HTERT RPE-1 (cell line): ENCODE results near the gene ARSG.
"Not testable (repeated sequence)": the region's sequence is repeated elsewhere in the genome, so short reads cannot be mapped to it uniquely, and the experiment has no call there.

Experiments
- in situ Hi-C: fragments of 300-500 bp; cut with MboI; formaldehyde crosslinking; loops from 4 replicates; pipeline ENCODE4 v1.14.3; 2020; ENCODE audit warnings: low sequenced_read_pairs

The ARSG gene

DNA sequence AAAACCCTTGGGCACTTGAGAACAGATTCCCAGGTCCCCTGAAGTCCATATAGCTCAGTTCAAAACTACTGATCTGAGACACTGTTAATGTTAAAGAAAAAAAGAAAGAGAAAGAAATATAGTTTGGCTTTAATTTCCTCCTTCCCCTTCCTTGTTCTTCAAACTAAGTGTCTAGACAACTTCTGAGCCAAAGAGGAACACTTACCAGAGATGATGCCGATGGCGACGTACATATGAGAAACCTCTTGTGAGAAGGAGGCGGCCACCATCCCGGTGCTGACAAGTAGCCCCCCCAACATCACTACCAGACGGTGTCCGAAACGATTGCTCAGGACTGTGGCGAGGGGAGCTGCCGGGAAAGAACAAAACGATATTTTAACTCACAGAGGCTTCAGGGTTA, 17.6 kb upstream of the ARSG start:
- in situ Hi-C loops, result loop anchor here (25.0 kb wide), 1 partner anchor 164 kb away; no protein-coding TSS in a partner anchor

DNA sequence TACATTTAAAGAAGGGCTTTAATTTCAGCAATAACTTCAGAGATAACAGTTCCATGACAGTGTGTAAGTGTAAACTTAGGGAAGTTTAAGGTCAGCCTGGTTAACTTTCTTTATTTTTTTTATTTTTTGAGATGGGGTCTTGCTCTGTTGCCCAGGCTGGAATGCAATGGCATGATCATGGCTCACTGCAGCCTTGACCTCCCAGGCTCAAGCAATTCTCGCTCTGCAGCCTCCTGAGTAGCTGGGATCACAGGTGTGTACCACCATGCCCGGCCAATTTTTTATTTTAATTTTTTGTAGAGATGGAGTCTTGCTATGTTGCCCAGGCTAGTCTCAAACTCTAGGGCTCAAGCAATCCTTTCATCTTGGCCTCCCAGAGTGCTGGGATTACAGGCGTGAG, 15.0 kb upstream of the ARSG start:
- in situ Hi-C loops, result not testable (repeated sequence)

DNA sequence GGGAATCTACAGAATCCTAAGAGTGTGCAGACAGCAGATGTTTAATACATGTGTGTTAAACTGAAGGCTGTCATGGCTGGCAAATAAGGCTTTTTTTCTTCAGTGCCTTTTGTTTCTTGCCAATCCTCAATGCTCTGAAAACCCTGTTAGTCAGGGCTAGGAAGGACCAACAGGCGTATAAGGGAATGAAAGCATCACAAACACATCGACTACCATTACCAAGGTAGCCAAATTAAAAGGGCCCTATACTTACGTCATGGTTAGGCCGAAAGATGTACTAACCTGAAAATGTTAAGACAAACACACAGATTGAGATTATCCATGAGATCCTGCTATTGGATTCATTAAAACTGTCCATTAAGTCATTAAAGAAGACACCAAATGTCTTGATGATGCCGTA, 13.5 kb upstream of the ARSG start:
- in situ Hi-C loops, result no loop called here

GRCh38 chr17:68281965-68282364, 9.3 kb upstream of the ARSG start:
- in situ Hi-C loops, result not testable (repeated sequence)

DNA sequence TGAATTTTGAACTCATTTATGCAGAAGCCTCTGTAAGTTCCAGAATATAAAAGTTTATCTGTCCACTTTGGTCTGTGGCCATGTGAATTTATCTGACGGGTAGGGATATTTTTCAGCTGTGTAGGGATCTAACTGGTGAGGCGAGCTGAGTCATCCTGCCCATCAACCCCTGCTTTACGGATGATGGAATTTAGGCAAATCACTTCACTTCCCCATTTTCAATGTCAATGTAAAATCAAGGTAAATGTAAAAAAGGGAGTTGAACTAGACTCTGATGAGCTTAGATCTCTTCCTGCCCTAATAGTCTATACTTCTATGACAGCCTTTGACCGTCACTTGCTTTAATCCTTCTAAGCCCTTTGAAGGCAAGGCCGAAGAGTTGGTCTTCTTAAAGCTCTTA, 2.9 kb upstream of the ARSG start:
- in situ Hi-C loops, result no loop called here

DNA sequence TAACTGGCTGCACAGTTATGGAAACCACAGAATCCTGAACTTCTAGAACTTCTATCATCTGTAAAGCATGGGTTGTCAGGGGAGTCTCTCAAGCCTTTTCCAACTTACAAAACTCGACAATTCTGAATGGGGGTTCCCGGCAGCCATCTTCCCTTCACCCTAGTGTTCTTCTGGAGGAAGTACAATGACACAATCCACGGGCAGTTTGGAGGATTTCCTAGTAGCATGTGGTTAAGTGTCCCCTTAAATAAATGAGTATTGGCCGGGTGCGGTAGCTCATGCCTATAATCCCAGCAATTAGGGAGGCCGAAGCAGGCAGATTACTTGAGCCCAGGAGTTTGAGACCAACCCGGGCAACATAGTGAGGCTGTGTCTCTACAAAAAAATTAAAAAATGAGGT, 2.5 kb upstream of the ARSG start:
- in situ Hi-C loops, result no loop called here

GRCh38 chr17:68289473-68289872, 1.8 kb upstream of the ARSG start:
- in situ Hi-C loops, result no loop called here

GRCh38 chr17:68289936-68290267, 1.4 kb upstream of the ARSG start:
- in situ Hi-C loops, result no loop called here

DNA sequence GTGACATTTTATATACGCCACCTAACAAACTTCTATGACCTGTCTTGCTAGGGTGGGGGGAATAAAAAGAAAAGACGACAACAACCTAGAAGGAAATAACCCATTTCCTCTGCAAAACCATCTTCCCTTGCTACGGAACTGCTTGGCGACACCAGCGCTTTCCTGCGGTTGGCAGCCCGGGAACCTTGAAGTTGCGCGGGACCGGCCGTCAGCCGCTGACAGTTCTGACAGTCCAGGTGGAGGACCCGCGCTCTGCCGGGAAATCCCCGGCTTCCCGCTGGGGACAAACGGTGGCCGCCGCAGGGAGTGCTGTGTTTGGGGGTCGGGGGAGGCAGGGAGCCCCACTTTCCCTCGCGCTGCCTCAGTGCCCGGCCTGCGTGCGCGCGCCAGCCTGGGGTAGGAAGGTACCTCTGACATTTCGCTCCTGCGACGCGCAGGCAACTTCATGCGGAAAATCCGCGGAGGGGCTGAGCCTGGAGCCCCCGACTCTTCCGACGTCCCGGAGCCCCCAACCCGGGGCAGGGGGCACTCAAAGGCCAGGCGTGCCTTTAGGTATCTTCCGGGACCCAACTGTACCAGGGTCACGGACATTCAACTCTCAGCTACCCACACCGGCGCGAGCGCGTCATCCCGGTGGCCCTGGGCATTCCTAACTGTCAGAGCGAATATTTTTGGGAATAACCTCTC, 884 bp upstream of the ARSG start:
- in situ Hi-C loops, result no loop called here

DNA sequence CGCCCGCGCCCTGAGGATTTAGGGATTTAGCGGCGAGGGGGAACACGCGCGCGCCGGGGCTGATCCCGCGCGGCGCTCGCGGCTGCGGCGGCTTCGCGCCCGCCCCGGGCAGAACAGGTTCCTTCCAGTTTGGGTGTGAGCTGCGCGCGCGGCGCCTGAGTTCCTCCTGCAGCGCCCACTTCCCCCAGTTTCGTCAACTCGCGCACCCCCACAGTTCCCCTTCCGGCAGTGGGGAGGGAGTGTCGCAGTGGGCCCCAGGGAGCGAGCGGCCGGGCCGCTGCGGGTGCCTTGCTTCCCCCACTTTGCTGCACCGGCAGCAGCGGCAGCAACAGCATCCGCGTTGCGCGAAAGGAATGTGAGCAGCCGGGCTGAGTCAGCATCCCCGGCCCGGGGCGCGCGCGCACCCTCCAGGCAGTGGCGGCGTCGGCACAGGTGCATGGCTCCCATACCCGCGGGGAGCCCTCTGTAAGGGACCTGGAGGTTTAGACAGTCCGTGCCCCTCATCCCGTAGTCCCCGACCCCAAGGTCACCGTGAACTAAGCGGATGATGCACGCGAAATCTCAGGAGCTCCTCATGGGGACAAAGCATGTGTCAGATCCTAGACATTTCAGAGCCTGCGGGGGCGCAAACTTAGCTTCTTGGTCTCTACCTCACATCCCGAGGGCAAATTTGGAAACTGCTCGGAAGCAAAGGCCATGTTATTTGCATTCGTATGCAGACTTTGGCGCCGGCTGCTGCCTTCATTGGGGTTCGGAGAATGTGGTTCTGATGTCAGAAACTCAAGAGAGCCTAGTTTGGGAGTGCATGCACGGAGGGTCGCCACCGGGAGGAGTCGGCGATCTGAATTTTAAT, 767 bp downstream of the ARSG start:
- in situ Hi-C loops, result no loop called here

DNA sequence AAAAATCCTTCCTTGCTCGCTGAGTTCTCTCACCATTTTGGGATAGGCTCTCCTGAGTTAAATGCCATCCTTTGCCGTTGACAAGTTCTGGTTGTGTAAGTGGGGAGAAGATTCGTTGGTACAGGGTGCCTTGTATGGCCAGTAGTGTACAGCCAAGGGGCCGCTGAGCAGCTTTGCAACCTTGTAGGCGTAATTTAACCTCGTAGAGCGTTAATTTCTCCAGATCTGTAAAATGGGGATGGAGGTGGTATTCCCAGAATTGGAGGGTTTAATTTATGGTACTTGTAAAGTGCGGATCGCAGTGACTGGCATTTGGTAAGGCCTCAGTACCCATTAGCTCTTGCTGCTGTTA, 1.4 kb downstream of the ARSG start:
- in situ Hi-C loops, result no loop called here

DNA sequence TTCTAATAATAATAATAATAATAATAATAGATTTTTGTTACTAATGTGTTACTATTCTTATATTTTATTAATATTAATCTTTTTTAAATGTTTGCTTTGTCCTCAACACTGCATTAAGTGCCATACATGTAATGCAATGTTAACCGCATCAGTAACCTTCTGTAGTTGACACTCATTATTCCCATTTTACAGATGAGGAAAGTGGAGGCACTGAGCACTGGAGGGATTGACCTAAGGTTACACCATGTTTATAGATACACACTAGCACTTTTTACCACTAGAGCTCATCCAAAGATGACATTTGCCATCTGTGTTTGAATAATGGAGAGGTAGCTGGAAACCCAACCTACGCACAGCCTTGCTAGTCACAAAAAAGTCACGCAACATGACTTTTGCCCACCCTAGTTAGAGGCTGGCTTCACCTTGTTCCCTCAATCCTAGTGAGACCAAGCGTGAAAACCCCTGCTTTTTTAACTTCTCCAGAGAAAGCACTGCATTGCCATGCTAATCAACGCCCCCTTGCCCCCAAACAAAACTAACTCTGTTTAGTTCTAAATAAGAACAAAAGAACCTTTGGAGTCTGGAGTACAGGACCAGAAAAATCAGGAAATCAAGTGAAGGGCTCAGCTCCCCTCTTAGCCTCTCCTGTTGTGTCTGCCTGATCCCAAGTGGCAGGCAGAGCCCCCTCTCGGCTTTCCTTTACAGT, 2.3 kb downstream of the ARSG start:
- in situ Hi-C loops, result no loop called here

DNA sequence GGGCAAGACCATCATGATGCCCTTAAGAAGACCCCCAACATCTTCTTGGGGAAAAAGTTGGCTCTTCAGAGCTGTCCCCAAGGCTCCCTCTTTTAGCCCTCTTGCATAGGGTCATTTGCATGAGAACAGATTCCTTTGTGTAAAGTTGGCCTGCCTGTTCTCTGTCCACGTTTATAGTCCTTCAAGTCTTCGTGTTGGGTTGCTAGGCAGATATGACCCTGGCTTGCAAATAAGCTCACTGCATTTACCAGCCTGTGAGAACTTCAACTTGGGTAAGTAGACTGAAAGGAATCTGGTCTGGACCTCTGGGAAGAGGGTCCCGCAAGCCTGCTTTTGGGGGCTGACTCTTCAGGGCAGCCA, 2.9 kb downstream of the ARSG start:
- in situ Hi-C loops, result no loop called here

GRCh38 chr17:68294617-68295016, 3.3 kb downstream of the ARSG start:
- in situ Hi-C loops, result no loop called here

DNA sequence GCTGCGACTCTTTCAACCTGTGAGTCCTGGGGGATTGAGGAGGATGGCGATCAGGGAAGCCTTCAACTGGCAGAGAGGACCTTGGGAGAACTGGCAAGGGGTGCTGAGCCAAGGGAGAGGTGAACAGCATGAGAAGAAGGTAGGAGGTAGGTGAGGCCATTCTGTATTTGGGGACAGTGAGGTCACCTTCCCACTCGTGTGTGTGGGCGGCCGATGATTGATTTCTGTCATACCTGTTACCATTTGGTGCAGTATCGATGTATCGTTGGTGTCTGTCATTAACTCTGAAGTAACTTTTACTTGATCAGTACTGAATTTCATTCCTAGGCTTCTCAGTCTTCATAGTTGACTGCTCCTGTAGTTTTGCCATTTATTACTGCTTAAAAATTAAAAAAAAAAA, 3.8 kb downstream of the ARSG start:
- in situ Hi-C loops, result no loop called here

DNA sequence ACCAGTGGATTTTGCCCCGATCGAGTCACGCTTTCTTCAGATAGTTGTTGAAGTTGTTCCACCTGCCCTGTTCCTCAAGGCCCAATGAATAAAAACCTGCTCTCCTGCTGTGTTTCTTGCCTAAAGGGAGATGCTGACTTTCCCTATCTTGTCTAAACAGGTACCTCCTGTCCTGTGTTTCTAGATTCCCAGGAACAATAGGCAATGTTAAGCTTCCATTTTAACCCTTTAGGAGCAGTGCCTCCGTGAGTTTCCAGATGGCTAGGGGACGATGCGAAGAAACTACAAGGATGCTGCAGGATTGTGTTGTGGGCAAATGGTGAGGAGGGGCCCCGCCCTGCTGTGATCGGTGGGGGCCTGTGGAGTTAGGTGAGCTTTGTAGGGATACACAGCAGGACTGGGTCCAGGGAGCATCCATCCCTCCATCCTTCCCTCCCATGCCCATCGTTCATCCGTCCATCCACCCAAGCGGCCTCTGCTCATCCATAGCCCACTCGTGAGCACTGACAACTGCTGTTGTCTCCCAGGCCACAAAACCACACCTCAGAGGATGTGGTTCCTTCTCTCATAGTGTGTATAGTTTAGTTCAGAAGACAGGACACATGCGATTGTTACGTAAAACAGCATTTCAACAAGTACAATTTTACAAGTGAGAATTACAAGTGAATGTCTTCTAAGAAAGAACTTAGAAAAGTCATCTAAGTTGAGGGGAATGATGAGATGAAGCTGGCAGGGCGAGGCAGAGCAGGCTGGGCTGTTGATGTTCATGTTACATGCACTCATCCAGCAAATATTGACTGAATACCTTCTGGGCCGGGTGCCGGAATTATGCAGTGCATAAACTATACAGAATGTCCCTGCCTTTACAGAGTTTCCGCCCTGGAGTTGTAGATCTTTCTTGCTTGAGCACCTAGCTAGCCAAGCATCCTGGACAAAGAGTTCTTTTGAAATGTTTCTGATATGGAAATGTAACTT, 5.2 kb downstream of the ARSG start:
- in situ Hi-C loops, result no loop called here

DNA sequence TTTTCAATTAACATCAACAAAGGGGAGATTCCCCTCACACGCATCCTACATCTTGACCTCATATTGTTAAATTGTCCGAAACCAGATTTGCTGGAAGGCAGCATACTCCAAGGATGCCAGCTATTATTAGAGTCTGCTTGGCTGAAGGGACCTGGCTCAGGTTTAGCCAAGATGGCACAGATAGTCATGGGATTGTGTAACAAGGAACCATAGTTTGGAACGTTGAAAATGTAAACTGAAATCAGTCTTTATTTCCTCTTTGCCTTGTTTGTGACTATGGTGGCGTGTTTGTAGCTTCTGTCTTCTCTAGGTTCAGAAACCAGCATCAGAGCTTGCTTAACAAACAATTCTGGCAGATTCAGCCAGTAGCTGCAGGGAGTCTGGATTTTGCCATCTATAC, 5.9 kb downstream of the ARSG start:
- in situ Hi-C loops, result no loop called here

- in situ Hi-C loops, result no loop called here
Measured at GRCh38 chr17:68298601-68299000, 7.3 kb downstream of the ARSG start.

DNA sequence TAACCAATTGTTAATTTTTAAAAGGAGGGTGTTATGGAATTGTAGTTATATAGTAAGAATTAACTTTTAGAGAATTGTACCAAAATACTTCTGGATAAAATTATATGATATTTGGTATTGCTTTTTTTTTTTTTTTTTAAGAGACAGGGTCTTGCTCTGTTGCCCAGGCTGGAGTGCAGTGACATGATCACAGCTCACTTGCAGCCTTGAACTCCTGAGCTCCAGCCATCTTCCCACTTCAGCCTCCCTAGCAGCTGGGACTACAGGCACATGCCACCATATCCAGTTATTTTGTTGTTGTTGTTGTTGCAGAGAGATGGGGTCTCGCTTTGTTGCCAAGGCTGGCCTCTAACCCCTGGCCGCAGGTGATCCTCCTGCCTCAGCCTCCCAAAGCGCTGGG, 8.5 kb downstream of the ARSG start:
- in situ Hi-C loops, result no loop called here

- in situ Hi-C loops, result no loop called here
Measured at GRCh38 chr17:68301438-68301959, 10.2 kb downstream of the ARSG start.

DNA sequence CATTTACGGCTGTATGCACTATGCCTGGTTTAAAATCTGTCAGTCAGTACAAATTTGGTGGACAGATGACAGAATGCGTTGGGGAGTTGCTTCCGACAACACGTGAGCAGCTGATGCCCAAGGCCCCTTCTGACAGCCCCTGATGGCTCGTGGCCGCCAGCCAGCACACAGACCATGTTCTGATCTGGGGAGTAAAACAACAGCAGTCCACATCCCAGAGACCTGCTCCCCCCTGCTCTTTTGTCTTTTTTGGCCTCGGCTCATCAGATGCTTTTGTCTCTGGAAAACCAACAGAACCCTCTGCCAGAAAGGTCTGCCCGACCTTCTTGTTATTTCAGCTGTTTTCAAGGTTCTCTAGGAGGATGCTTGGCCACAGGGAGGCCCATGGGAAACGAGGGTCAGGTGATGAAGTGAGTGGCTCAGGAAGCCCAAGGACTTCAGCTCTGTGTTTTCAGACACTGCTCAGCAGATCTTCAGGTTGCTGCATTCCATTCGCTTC, 10.8 kb downstream of the ARSG start:
- in situ Hi-C loops, result no loop called here
